GM12892 (cell line): ENCODE measurements around the gene FRAS1.
"Not testable (repeated sequence)": the region's sequence is repeated elsewhere in the genome, so short reads cannot be mapped to it uniquely, and the experiment has no call there.

Experiments
- DNase-seq: peaks from one replicate; pipeline ENCODE4 v3.0.0; 2011; ENCODE audit not compliant: insufficient read length
- FAIRE-seq: peaks from 2 replicates; lab custom pipeline; 2011; peaks lifted over from hg19 to GRCh38; lab: Jason Lieb, UNC
- POLR2A ChIP-seq: IDR thresholded peaks from 2 replicates; pipeline ENCODE4 v1.6.1; 2011; ENCODE audit warnings: low read depth, low read length, control low read depth
- POLR2AphosphoS5 ChIP-seq: IDR thresholded peaks from 2 replicates; pipeline ENCODE4 v1.6.1; 2011; ENCODE audit warnings: low read depth, low read length, control low read depth
- TAF1 ChIP-seq: IDR thresholded peaks from 2 replicates; pipeline ENCODE4 v1.6.1; 2011; ENCODE audit warnings: low read depth, mild to moderate bottlenecking, control low read depth, low read length, borderline replicate concordance

The FRAS1 gene

DNA sequence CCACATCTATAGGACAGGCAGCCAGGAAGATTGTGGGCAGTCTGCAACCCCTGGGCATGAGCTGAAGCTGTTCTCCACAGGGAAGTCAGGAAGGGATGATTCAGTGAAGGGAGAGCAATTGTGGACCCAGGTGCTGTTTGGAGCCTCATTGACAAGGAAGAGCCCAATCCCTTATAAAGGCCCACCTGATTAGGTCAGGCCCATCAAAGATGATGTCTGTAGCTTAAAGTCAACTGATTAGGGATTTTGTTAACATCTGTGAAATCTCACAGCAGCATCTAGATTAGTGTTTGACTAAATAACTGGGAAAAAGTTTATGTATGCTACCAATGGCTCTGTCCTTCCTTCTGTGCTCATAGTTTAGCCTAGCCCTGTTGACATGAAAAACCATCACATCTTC lies 127.5 kb downstream of the FRAS1 start:
- FAIRE-seq: no peak
- DNase-seq: no peak
- TF ChIP-seq POLR2A (no peak), TAF1 (no peak), POLR2AphosphoS5 (no peak)

DNA sequence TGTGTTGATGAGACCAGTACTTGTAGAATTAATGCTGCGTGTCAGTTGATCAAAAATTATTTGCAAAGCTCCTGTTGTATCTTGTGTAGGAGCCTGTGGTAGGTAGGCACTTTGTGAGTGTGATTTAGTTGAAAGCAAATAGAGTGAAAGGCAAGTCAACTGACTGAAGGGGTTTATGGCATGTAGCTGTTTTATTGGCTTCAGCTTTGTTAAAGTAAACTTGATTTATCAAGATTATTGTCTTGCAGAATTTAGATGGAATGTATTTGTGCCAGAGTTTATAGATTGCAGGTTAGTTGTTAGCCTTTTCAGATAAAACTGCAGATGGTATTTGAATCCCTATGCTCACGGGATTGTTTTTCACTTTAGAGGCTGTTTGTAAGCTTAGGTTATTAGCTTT lies 128.0 kb downstream of the FRAS1 start:
- FAIRE-seq: no peak

DNA sequence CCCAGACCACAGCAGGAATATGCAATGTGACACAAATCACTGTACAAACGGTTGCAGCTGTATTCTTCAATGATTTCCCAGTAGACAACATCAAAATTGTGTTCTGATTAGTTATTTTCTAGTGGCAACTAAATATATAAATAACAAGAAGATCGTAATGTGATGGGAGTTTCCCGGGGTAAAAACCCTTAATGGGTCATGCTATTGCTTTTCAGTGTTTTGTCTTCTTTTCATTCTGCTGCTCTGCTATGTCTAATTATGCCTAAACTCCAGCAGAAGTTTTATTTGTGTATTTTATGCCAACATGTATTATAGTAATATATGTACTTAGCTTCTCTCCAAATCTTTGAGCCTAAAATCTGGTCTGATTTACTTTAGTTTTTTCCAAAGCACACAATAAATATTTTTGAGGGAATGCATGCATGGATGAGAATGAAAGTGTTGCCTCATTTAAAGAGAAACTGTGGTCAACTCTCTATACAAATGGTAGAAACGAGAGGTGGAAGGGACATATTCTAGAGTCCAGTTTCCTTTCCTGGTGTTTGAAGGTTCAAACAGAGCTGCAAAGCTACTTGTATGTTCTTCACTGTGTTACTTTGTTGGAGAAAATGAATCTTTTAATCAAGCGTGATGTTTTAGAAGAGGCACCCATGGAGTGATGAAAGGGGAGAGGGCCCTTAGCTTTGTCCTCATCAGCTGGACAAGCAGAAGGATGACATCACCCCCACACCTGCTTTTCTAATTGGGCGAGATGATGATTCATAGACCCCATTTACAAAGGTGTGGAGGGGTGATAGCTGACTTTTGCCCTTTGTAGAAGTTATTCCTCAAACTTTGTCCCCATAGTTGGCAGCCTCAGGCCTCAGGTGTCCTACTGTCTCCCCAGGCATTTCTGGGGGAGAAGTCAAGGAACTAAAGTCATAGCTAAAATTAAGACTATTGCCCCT lies 129.7 kb downstream of the FRAS1 start:
- peak; percentile 9 for FAIRE-seq
- TF ChIP-seq POLR2A: no peak
- TF ChIP-seq TAF1: no peak
- no peak for TF ChIP-seq POLR2AphosphoS5
- no peak for DNase-seq

More for the DNA sequence above, 128.0 kb downstream of the FRAS1 start:
- DNase-seq: no peak
- no peak for TF ChIP-seq POLR2AphosphoS5
- no peak for TF ChIP-seq TAF1

DNA sequence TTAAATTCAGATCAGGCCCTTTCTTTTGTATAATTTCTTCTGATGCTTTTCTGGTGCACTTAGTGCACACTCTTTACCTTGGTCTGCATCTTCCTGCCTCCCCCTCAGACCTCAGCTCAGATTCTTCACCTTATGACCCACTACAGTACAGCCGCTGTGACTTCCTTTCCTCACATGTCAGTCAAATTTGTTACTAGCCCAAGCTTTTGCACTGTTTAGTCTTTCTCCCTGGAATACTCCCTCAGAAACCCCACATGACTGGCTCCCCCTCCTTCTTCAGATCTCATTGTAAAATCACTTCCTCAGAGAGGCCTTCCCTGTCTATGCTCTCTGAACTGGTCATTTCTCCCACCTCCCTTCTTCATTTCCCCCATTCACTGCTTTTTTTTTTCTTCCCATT lies 132.9 kb downstream of the FRAS1 start:
- DNase-seq: no peak
- no peak for TF ChIP-seq POLR2AphosphoS5
- no peak for TF ChIP-seq TAF1
- no peak for TF ChIP-seq POLR2A
- no peak for FAIRE-seq

DNA sequence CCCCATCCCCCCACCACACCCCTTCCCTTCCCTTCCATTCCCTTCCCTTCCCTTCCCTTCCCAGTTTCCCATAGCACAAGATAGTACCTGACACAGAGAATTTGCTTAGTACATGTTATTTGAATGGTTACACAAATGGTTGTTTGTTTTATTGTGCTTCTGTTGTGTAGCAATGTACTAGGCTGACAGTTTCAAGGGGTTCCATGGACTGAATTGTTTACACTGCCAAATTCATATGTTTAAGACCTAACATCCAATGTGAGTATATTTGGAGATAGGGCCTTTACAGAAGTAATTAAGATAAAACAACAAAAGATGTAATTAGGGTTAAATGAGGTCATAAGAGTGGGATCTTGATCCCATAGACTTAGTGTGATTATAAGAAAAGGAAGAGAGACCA lies 133.5 kb downstream of the FRAS1 start:
- no peak for FAIRE-seq

DNA sequence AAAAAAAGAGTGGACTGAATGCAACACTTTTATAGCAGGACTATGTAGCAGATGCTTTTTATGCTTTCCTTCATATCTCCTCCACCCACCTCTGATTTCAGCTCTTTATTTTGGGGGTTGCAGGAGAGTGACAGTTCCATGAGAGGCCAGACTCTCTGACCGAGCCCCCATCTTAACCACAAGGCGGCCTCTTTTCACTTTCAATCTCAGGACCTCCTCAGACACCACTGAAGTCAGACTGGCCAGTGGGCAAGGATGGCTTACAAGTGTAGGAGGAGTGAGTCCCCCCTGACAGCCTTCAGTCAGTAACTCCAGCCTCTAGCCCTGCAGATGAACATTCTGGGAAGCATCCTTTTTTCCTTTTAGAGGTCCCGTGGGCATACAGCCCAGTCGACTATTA lies 140.8 kb downstream of the FRAS1 start:
- DNase-seq (no peak), FAIRE-seq (no peak)
- TF ChIP-seq TAF1: no peak
- TF ChIP-seq POLR2AphosphoS5: no peak
- no peak for TF ChIP-seq POLR2A

More for the DNA sequence above, 133.5 kb downstream of the FRAS1 start:
- no peak for DNase-seq
- TF ChIP-seq POLR2AphosphoS5 (no peak), TAF1 (no peak), POLR2A (no peak)

DNA sequence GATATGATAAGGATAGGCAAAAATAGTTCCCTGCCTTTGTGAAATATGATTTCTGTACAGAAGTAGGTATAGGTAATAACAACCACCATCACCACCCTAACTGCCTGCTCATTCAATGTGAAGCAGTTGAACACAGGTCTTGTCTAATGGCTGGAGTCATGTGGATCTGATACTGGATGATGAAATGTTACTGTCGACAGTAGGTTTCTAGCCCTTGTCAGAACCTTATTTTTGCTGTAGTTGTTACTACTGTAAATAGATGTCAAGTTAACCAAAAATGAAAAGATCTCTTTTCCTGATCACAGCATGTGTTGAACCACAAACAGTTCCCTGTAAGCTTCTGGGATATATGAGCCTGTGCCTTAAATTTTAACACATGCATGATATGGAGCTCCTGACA lies 142.9 kb downstream of the FRAS1 start:
- FAIRE-seq (no peak), DNase-seq (no peak)
- TF ChIP-seq POLR2AphosphoS5 (no peak), TAF1 (no peak), POLR2A (no peak)

DNA sequence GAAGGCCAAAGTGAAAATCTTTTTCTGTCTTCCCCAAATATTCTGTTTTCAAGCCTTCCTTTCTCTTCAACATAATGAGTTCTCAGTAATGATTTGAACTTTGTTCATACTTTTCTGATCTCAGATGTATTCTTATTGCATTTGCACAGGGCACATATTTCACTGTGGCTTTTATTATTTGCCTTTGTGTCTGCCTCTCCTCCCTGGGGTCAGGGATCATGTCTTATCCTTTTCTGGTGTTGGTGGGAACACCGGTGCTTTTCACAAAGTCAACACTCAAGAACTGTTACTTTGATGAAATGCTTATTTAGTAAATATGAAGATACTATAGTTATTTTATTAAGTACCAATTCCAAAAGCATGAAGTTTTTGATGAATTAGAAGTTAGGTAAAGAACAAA lies 143.8 kb downstream of the FRAS1 start:
- FAIRE-seq: no peak
- no peak for TF ChIP-seq POLR2AphosphoS5
- TF ChIP-seq POLR2A: no peak
- TF ChIP-seq TAF1: no peak
- no peak for DNase-seq

DNA sequence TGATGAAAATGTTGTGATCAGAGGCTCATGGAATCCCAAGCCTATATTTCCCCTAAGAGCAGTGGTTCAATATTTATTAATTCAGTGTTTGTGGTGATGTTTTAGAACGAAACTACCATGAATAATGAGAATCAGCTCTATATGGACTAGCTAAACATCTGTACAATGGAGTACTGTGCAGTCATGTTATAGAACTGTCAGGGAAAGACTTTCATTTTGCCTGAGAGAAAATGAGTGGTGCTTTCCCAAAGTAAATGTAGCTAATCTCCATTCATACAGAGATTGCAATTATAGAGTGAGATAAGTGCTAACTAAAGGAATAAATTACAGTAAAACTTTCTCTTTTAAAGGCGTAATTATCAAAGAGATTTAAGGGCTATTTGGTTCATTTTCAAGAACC lies 147.1 kb downstream of the FRAS1 start:
- DNase-seq: no peak
- TF ChIP-seq TAF1 (no peak), POLR2AphosphoS5 (no peak), POLR2A (no peak)
- no peak for FAIRE-seq

DNA sequence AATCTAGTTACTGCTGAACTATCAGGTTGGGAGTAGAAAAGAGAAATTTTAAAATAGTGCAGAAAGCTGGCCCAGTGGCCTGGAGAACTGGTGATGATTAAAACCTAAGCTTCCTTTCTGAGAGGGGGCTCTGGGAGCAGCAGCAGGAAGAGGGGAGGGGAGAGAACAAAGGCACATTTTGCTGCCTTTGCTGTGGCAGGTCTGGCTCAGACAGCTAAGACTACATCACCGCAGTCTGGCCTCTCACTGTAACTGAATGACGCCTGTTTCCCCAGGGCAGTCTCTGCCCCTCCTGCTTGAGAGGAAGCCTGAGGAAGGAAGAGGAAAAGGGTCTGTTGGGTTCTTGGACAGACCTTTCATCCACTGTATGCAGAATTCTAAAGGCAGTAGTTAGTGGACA lies 148.5 kb downstream of the FRAS1 start:
- DNase-seq (no peak), FAIRE-seq (no peak)
- TF ChIP-seq TAF1: no peak
- no peak for TF ChIP-seq POLR2A
- no peak for TF ChIP-seq POLR2AphosphoS5

DNA sequence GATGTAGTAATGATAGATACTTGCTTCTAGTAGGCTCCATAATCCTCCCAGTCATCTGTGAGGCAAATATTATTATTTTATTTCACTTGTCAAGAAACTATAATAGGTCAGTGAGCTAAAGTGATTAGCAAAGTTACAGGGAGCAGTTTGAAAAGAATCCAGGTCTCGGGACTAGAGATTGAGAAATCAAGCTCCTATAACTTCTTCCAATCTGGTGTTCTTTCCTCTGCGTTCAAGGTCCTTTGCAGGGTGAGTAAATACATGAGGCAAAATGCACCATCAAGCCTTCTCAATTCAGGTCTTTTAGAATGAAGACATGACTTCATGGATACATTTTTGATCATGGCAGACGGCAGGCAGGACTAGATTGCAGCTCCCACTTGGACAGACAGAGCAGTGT lies 150.4 kb downstream of the FRAS1 start:
- TF ChIP-seq POLR2AphosphoS5 (no peak), TAF1 (no peak), POLR2A (no peak)
- no peak for DNase-seq
- FAIRE-seq: no peak

DNA sequence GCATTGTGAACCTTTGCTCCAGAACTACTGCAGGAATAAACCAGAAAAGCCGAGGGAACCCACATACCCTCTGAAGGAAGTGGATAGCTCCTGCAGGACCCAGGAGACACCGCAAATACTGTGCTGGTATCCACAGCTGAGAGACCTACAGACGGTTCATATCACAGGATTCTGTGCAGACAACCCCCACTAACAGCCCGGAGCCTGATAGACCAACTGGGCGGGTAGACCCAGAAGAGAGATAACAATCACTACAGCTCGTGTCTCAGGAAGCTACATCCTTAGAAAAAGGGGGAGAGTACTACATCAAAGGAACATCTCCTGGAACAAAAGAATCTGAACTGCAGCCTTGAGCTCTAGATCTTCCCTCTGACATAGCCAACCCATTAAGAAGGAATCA lies 150.8 kb downstream of the FRAS1 start:
- FAIRE-seq (no peak), DNase-seq (no peak)
- TF ChIP-seq TAF1: no peak
- TF ChIP-seq POLR2A: no peak
- no peak for TF ChIP-seq POLR2AphosphoS5

DNA sequence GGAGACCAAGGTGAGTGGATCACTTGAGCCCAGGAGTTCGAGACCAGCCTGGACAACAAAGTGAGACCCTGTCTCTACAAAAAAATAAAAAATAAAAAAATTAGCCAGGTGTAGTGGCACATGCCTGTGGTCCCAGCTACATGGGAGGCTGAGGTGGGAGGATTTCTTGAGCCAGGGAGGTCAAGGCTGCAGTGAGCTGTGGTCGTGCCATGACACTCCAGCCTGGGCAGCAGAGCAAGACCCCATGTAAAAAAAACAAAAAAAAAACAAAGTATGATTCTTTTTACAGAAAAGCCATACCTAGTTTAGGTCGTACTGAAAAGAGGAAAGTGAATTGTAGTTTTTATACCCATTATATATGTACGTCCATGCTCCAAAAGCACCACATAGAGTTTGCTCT lies 151.8 kb downstream of the FRAS1 start:
- not testable (repeated sequence) for DNase-seq, FAIRE-seq
